GM19025 (cell line): ENCODE results near the gene ARFGEF3.
"Not testable (repeated sequence)": the region's sequence is repeated elsewhere in the genome, so short reads cannot be mapped to it uniquely, and the experiment has no call there.

Experiments
- ATAC-seq: cut with Tn5 transposase; IDR thresholded peaks from one replicate; pipeline ENCODE4 v1.9.1; 2021; ENCODE audit warnings: mild to moderate bottlenecking, low read depth, moderate library complexity; ENCODE audit not compliant: unreplicated experiment

Gene ARFGEF3

GRCh38 chr6:138337076-138337475 lies 175.3 kb downstream of the ARFGEF3 start:
- ATAC-seq: no peak

DNA sequence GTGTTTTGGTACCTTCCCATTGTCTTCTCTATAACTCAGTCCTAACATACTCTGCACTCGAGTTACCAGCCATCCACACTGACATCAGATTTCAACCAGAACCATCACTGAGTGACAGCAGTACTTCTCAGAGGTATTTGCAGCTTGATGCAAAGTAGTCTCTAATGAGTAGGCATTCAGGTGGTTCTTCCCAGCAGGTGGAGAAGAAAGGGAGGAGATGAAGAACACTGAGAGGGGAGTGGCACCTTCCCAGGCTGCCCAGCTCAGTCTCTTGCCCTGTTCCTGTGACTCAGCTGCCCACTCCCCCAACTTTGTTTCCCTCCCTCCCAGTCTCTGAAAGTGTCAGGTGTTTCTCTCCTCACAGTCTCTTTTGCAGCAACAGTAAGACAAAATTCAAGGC lies 177.3 kb downstream of the ARFGEF3 start:
- ATAC-seq: no peak

DNA sequence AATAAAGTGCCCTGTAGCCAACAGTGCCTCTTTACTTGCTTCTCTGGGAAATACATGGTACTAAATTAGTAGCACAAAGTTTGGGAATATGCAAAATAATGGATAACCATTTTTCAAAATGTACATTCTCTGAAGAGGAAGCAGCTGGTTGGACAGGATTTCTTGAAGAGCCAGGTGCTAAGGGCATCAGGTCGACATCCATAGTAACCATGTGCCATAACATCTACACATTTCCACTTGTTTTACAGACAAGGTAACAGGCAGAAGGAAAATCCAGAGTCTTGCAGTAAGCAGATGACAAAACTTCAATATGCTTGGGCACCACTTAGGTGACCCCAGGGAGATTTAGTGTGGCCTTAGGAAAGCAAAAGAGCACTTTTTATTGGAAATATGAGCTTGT lies 179.4 kb downstream of the ARFGEF3 start:
- ATAC-seq: no peak

- no peak for ATAC-seq
Observed at GRCh38 chr6:138343112-138343511, 181.4 kb downstream of the ARFGEF3 start.

DNA sequence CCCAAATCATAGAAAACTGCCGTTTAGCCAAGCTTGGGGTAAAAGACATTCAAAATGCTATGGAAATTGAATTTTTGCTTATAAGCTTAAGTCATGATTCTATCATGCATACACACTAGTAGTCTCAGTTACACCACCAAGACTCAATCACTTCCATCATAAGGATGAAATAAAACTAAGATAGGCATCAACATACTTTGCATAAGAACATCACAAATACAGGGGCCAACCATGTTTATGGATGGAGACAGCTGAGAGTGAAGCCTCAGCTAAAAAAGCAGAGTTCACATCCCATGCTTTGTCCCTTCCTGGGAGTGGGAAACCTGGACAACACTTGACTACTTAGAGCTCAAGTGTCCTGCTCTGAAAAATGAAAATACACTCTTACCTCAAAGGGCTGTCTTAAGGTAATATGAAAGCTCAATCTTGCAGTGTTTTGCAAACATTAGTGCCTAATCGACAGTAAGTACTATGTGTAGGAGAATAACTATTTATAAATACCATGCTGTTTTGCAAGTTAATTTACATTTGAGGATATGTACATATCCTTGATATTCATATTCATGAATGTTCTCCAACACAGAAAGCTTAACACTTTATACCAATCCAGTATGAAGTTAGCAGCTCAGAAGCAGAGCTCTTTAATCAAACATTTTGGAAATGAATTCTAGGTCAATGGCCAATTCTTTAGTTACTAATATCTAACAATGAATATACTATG lies 184.0 kb downstream of the ARFGEF3 start:
- ATAC-seq: no peak

DNA sequence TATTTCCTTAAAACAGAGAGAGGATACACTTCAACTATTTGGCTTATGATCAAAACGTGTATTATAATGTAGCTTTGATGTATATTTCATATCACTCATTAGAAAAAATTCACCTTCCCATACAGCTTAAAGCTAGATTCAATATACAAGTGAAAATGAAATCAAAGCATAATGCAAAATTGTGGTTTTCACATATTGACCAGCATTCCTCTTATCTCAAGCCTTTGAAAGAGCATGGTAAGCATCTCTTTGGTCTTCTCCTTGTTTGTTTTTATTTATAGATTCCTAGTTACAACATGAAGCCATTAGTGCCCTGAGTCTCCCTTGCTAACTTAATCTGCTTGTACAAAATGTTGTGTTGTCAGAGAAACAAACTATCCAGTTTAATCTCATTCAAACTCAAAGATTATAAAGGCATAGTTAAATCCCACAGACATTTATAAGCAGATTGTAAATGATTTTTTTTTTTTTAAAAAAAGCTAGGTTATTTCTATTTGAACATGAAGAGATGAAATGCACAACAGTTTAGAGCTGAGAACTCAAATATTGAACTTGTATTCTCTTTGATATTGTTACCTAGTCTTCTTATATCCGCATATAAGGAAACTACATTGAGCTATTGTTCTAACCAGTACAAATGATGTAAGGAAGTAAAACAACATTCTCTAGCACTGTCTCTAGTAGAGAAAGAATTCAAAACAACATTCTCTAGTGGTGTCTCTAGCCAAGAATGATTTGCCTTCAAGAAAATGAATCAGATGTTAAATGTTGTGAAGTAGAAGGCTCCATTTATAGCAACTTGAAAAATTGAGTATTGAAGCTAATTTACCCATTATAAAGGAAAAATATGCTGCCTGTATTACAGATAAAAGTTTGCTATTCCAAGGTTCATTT lies 184.8 kb downstream of the ARFGEF3 start:
- ATAC-seq: no peak

GRCh38 chr6:138347864-138348263 lies 186.1 kb downstream of the ARFGEF3 start:
- no peak for ATAC-seq

DNA sequence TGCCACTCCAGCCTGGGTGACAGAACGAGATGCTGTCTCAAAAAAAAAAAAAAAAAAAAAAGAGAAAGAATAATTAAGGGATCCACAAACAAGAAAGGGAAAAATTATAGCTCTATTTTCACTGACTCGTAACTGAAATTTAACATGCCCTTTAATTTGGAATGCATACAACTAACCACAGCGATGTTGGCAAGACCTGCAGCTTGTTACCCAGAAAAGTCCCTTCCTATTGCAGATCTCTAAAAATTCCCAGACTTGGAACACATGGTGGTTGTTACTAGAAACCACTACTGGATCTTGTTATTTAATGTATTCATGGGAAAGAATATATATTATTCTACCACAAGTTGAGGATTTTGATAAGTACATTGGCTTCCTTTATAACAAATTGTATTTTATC lies 188.2 kb downstream of the ARFGEF3 start:
- ATAC-seq: no peak

- ATAC-seq: no peak
Observed at GRCh38 chr6:138357928-138358327, 196.2 kb downstream of the ARFGEF3 start.

GRCh38 chr6:138368684-138369083 lies 206.9 kb downstream of the ARFGEF3 start:
- ATAC-seq: not testable (repeated sequence)

GRCh38 chr6:138370631-138371451 lies 209.1 kb downstream of the ARFGEF3 start:
- no peak for ATAC-seq

GRCh38 chr6:138371452-138371711 lies 209.6 kb downstream of the ARFGEF3 start:
- ATAC-seq: no peak

- ATAC-seq: no peak
Observed at GRCh38 chr6:138371720-138372119, 210.0 kb downstream of the ARFGEF3 start.

DNA sequence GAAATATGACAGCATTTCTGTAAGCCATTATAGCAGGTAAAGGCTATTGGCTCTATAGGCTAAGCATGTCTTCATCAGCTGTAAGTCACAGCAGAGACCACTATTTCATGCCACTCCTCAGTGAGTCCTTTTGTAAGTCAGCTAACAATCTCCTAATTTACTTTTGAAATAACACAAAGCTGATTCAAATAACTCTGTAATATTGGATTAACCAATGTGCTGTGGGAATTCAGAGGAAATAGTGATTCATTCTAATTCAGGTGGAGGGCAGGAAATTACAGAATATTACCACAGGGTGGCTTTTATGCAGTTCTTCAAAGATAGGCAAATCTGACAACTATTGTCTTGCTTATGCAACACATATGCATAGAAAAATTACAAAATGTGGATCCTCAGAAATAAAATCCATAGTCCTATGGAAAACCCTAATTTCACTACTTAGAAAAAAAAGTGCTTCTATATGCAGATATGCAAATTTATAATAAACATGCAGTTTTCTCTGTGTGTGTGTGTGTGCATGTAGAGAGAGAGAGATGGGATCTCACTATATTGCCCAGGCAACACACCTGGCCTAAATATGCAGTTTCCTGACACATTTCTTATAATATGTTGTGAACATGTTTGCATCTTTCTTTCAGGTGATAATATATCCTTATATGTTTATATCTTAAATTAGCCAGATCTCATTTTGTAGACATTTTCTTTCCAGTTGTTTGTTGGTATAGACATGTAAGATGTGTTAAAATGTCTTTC lies 211.1 kb downstream of the ARFGEF3 start:
- ATAC-seq: no peak

DNA sequence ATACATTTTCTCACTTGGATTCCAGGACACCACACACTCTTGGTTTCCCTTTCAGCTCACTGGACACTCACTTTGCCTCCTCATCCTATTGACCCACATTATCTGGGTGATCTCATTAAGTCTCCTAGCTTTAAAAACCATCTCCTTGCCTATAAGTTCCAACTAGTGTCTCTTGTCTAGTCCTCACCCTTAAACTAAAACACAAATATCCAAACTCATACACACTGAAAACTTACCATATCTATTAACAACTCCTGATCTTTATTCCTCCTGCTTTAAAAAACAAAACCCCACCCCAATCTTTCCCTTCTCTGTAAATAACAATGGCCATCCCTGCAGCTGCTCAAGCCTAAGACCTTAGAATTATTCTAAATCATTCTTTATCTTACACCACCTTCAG lies 212.5 kb downstream of the ARFGEF3 start:
- ATAC-seq: no peak

DNA sequence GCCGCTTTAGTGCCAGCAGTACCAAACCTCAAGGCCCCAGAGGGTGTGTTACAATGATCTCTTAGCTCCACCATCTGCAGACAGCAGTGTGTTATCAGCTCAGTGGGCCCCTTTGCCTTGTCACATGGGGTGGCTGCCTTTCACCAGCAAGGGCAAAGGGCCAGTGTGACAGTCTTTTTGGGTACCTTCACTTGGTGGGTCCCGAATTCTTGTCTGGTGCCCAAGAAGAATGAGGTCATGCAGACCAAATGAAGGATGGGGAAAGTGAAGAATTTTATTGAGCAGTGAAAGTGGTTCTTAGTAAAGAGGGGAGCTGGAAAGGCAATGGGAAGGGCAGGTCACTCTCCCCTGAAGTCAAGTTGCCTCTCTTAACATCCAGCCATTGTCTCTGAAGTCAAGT lies 213.1 kb downstream of the ARFGEF3 start:
- ATAC-seq: no peak

- no peak for ATAC-seq
Observed at GRCh38 chr6:138377042-138377441, 215.3 kb downstream of the ARFGEF3 start.

GRCh38 chr6:138377844-138378243 lies 216.1 kb downstream of the ARFGEF3 start, which contains the start of gene SMIM28:
Gene SMIM28 (plus strand): TSS chr6:138377905. CDS start chr6:138378073, 168 bp downstream.
- ATAC-seq: no peak

DNA sequence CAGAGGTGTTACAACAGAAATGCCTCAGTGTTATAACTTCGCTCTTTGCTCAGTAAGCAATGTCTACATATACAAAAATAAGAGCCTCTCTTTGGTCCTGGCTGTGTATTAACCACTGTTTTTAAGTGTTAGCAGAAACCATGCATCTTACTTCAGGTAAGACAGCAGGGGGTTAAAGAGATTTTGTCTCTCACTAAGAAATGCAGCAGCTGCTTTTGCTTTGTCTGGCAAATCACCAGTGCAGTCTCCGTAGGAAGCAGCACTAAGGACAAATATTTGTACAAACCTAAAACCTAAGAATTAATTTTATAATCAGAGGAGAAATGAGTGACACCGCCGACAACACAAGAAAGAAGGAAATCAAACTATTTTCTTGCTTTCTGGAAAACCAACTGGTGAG lies 216.7 kb downstream of the ARFGEF3 start:
- ATAC-seq: no peak

DNA sequence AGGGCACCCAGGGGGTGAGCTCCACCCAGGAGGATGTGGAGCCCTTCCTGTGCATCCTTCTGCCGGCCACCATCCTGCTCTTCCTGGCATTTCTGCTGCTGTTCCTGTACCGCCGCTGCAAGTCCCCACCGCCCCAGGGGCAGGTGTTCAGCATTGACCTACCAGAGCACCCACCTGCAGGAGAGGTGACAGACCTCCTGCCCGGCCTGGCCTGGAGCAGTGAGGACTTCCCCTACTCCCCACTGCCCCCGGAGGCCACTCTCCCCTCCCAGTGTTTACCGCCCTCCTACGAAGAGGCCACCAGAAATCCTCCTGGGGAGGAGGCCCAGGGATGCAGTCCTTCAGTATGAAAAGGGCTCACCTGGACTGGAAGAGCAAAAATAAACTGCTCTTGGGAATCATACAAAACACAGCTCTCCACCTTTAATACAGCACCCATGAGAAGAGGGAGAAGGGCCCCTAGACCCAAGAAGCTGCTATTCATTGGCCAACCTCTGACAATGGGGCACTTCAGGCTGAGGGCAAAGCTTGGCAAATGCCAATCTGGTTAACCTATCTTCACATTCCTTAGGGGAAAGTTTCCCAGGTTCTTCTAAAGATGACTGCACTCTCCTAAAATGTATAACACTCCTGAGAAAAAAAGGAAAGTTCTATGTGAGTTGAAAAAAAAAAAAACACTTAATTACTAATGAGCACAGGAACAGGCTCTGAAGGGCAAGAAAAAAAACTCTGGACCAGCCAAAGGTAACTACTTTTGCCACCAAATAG lies 220.9 kb downstream of the ARFGEF3 start:
- ATAC-seq: no peak
